IPS-20b (cell line): ENCODE data around the gene PARD3.

Experiments used
- H3K27ac ChIP-seq: one replicate; pipeline ENCODE4 v1.5.1; 2013; ENCODE audit warnings: low read length
- H3K27me3 ChIP-seq: 2 replicates; pipeline ENCODE4 v1.6.1; 2013; ENCODE audit warnings: mild to moderate bottlenecking, low read length, inconsistent platforms; ENCODE audit not compliant: insufficient read depth
- H3K36me3 ChIP-seq: 2 replicates; pipeline ENCODE4 v1.6.1; 2013; ENCODE audit warnings: low read depth, mild to moderate bottlenecking, inconsistent platforms, low read length, moderate library complexity; ENCODE audit not compliant: insufficient read depth
- H3K4me1 ChIP-seq: 2 replicates; pipeline ENCODE4 v1.6.1; 2013; ENCODE audit warnings: mild to moderate bottlenecking, control low read depth, inconsistent platforms, low read length, moderate library complexity; ENCODE audit not compliant: insufficient read depth
- H3K4me3 ChIP-seq: 2 replicates; pipeline ENCODE4 v1.5.1; 2013; ENCODE audit warnings: mild to moderate bottlenecking, low read length, inconsistent platforms
- H3K9ac ChIP-seq: 2 replicates; pipeline ENCODE4 v1.6.1; 2013; ENCODE audit warnings: low read depth, mild to moderate bottlenecking, inconsistent platforms, low read length, moderate library complexity
- H3K9me3 ChIP-seq: 2 replicates; pipeline ENCODE4 v1.6.1; 2013; ENCODE audit warnings: mild to moderate bottlenecking, low read depth, low read length, inconsistent platforms; ENCODE audit not compliant: insufficient read depth

Gene PARD3

GRCh38 chr10:34771525-34771924 is 43.6 kb downstream of the PARD3 start:
- Histone ChIP-seq H3K4me3 (no peak overlapping the region), H3K9ac (no peak overlapping the region), H3K27ac (no peak overlapping the region), H3K4me1 (peaks cover 11% of the 10 kb centered on the region; the same call in 1 of the 2 replicates), H3K27me3 (no peaks in the 10 kb centered on the region), H3K36me3 (no peaks in the 10 kb centered on the region), H3K9me3 (no peaks in the 10 kb centered on the region)

- Histone ChIP-seq H3K9me3 (no peaks in the 10 kb centered on the region), H3K27me3 (no peaks in the 10 kb centered on the region)
Observed at GRCh38 chr10:34771106-34771505, 44.0 kb downstream of the PARD3 start.

GRCh38 chr10:34769899-34770298 is 45.2 kb downstream of the PARD3 start:
- Histone ChIP-seq H3K4me3 (no peak overlapping the region), H3K9ac (no peak overlapping the region), H3K4me1 (peaks cover 11% of the 10 kb centered on the region; the same call in 1 of the 2 replicates), H3K36me3 (no peaks in the 10 kb centered on the region), H3K9me3 (no peaks in the 10 kb centered on the region), H3K27ac (no peak overlapping the region), H3K27me3 (no peaks in the 10 kb centered on the region)

More at GRCh38 chr10:34771106-34771505, 44.0 kb downstream of the PARD3 start:
- Histone ChIP-seq H3K27ac (no peak overlapping the region), H3K36me3 (no peaks in the 10 kb centered on the region), H3K4me1 (peaks cover 11% of the 10 kb centered on the region; the same call in 1 of the 2 replicates), H3K4me3 (no peak overlapping the region), H3K9ac (no peak overlapping the region)

GRCh38 chr10:34768972-34769330 is 46.1 kb downstream of the PARD3 start:
- Histone ChIP-seq H3K27me3 (no peaks in the 10 kb centered on the region), H3K36me3 (no peaks in the 10 kb centered on the region), H3K9me3 (no peaks in the 10 kb centered on the region), H3K4me3 (no peak overlapping the region), H3K9ac (no peak overlapping the region), H3K27ac (no peak overlapping the region), H3K4me1 (peaks cover 13% of the 10 kb centered on the region; the same call in 1 of the 2 replicates)

GRCh38 chr10:34768261-34768971 is 46.7 kb downstream of the PARD3 start:
- no peak overlapping the region for H3K9ac ChIP-seq
- H3K4me3 ChIP-seq: no peak overlapping the region
- H3K9me3 ChIP-seq: no peaks in the 10 kb centered on the region
- no peaks in the 10 kb centered on the region for H3K27me3 ChIP-seq
- peaks cover 13% of the 10 kb centered on the region; the same call in 1 of the 2 replicates for H3K4me1 ChIP-seq
- no peak overlapping the region for H3K27ac ChIP-seq
- H3K36me3 ChIP-seq: no peaks in the 10 kb centered on the region

- no peaks in the 10 kb centered on the region for H3K27me3 ChIP-seq
- H3K9me3 ChIP-seq: no peaks in the 10 kb centered on the region
- no peak overlapping the region for H3K27ac ChIP-seq
- peaks cover 13% of the 10 kb centered on the region; the same call in 1 of the 2 replicates for H3K4me1 ChIP-seq
- H3K9ac ChIP-seq: no peak overlapping the region
- H3K4me3 ChIP-seq: no peak overlapping the region
- H3K36me3 ChIP-seq: no peaks in the 10 kb centered on the region
Observed at GRCh38 chr10:34766811-34767494, 48.1 kb downstream of the PARD3 start.

GRCh38 chr10:34766266-34766600 is 48.9 kb downstream of the PARD3 start:
- Histone ChIP-seq H3K27me3 (no peaks in the 10 kb centered on the region), H3K36me3 (no peaks in the 10 kb centered on the region), H3K9me3 (no peaks in the 10 kb centered on the region), H3K4me1 (peaks cover 9% of the 10 kb centered on the region; the same call in 1 of the 2 replicates), H3K4me3 (no peak overlapping the region), H3K9ac (no peak overlapping the region), H3K27ac (no peak overlapping the region)

- H3K4me3 ChIP-seq: no peak overlapping the region
- H3K9me3 ChIP-seq: no peaks in the 10 kb centered on the region
- no peak overlapping the region for H3K27ac ChIP-seq
- no peak overlapping the region for H3K9ac ChIP-seq
- no peaks in the 10 kb centered on the region for H3K36me3 ChIP-seq
- peaks cover 9% of the 10 kb centered on the region; the same call in 1 of the 2 replicates for H3K4me1 ChIP-seq
- no peaks in the 10 kb centered on the region for H3K27me3 ChIP-seq
Observed at GRCh38 chr10:34764472-34764946, 50.6 kb downstream of the PARD3 start.

GRCh38 chr10:34762603-34763299 is 52.3 kb downstream of the PARD3 start:
- H3K27me3 ChIP-seq: no peaks in the 10 kb centered on the region

GRCh38 chr10:34762156-34762555 is 52.9 kb downstream of the PARD3 start:
- Histone ChIP-seq H3K4me1 (peaks cover 3% of the 10 kb centered on the region; the same call in 1 of the 2 replicates), H3K4me3 (no peak overlapping the region), H3K9me3 (no peaks in the 10 kb centered on the region), H3K36me3 (no peaks in the 10 kb centered on the region), H3K27me3 (no peaks in the 10 kb centered on the region), H3K9ac (no peak overlapping the region), H3K27ac (no peak overlapping the region)

More at GRCh38 chr10:34762603-34763299, 52.3 kb downstream of the PARD3 start:
- Histone ChIP-seq H3K4me1 (peaks cover 3% of the 10 kb centered on the region; the same call in 1 of the 2 replicates), H3K9me3 (no peaks in the 10 kb centered on the region), H3K27ac (no peak overlapping the region), H3K4me3 (no peak overlapping the region), H3K9ac (no peak overlapping the region), H3K36me3 (no peaks in the 10 kb centered on the region)

- peaks cover 3% of the 10 kb centered on the region; the same call in 1 of the 2 replicates for H3K4me1 ChIP-seq
- H3K36me3 ChIP-seq: no peaks in the 10 kb centered on the region
- no peaks in the 10 kb centered on the region for H3K9me3 ChIP-seq
- H3K9ac ChIP-seq: no peak overlapping the region
- no peaks in the 10 kb centered on the region for H3K27me3 ChIP-seq
- no peak overlapping the region for H3K4me3 ChIP-seq
- H3K27ac ChIP-seq: no peak overlapping the region
Observed at GRCh38 chr10:34761453-34761852, 53.6 kb downstream of the PARD3 start.
